NB4 (cell line): ENCODE data around the gene SIN3B.

Source experiments
- DNase-seq: peaks from one replicate; pipeline ENCODE4 v3.0.0; 2010; ENCODE audit warnings: low read depth
- H3K4me3 ChIP-seq: one replicate; pipeline ENCODE4 v1.5.1; 2011; ENCODE audit warnings: mild to moderate bottlenecking, low read depth, low read length, moderate library complexity
- MYC ChIP-seq: IDR thresholded peaks from 2 replicates; pipeline ENCODE4 v1.6.1; 2011; ENCODE audit warnings: low read depth, low read length
- POLR2A ChIP-seq: IDR thresholded peaks from 2 replicates; pipeline ENCODE4 v1.6.1; 2011; ENCODE audit warnings: mild to moderate bottlenecking; ENCODE audit not compliant: insufficient read length; ENCODE audit errors: extremely low read depth
- TF ChIP-seq, protein P1 (sequence below): IDR thresholded peaks from 2 replicates; pipeline ENCODE4 v1.6.1; 2011; ENCODE audit warnings: low read depth, low read length
- TF ChIP-seq, protein P2 (sequence below): IDR thresholded peaks from one replicate; pipeline ENCODE4 v1.5.1; 2012; ENCODE audit warnings: low read depth, low read length

The SIN3B gene

DNA sequence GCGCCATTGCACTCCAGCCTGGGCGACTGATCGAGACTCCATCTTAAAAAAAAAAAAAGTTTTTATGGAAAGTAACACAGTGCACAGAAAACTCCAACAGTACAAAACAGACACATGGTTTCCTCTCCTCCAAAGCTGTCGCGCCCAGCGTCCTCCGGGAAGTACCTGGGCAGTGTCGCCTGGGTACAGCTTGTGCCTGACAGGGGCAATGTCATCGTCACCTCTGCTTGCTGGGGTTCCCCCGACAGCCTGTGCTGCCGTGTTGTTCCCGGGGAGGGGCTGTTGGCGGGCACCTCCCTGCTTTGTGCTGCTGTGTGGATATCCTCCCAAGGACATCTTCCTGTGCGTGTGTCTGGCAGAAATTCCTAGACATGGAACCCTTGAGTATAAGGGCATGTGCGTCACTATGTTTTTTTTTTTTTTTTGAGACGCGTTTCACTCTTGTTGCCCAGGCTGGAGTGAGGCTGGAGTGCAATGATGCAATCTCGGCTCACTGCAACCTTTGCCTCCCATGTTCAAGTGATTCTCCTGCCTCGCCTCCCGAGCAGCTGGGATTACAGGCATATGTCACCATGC, 57.2 kb downstream of the SIN3B start:
- no peak overlapping the region for H3K4me3 ChIP-seq
- TF ChIP-seq MYC (no peak), POLR2A (no peak)
- TF ChIP-seq, protein P1, sequence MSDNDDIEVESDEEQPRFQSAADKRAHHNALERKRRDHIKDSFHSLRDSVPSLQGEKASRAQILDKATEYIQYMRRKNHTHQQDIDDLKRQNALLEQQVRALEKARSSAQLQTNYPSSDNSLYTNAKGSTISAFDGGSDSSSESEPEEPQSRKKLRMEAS: no peak
- peak; percentile 62 for DNase-seq

DNA sequence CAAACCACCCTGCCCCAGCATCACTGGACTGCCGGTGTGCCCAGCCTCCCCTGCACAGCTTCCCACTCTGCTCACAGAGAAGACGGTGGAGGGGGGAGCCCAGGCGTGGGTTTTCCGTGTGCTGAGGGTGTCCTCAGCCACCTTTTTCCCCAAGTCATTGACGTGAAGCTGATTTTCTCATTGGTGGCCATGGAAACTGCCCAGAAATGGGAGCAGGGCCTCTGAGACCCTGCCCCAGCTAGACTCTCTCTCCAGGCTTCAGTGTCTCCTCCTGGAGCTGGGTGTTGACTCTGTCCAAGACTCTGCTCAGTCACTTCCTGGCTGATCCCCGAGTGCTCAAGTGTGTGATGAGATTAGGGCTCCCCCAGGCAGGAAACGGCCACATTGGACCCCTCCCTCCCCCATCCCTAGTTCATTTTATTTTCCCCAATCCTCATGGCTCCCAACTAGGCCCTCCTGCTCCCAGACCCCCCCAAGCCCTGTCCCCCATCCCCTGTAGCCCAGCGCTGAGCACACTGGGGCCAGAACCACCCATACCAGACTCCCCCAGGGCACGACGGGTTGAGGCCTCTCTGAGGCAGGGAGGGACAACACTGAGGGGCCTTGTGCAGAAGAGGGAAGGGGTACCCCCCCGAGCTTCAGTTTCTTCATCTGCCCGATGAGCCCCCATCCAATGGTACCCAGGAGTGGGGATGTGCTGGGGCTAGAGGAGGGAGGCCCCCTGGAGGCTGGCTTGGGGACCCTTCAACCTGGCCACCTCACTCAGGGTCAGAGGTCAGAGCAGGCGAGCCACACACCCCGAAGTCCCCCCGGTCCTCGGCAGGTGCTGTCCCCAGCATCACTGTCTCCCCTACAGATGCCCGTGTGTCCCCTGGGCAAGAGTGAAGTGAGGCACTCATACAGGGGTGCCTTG, 58.4 kb downstream of the SIN3B start:
- peak; percentile 54 for DNase-seq

DNA sequence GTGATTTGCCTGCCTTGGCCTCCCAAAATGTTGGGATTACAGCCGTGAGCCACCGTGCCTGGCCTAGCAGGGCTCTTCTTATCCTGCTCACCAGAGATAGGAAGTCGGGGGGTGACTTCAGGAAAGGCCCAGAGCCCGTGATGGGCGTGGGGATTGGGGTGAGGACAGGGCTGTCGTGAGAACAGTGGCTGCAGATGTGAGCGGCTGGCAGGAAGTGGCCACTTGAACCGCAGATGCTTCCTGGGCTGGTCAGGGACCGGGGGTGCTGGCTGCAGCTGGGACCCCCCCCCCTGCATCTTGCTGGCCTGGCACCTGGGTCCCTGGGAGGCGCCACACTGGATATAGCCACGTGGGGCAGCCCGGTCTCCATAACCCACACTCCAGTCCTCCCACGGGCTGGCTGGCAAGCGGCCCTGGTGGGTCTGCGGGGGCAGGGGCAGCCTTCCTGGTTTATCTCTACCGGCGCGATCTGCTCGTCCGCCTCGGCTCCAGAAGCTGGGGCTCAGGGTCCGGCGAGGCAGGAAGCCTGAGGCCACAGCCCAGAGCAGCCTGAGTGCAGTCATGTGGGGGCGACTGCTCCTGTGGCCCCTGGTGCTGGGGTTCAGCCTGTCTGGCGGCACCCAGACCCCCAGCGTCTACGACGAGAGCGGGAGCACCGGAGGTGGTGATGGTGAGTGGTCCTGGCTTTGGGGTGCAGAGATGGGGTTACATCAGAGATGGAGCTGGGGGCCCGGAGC, 59.6 kb downstream of the SIN3B start, which contains the start of gene F2RL3:
TSS of gene F2RL3 (plus strand) at position 371 of the 737 bp plus-strand sequence. CDS start at position 562, 191 bp downstream.
- DNase-seq: peak; percentile 96

More for the DNA sequence above, 58.4 kb downstream of the SIN3B start:
- H3K4me3 ChIP-seq: no peak overlapping the region
- TF ChIP-seq POLR2A (no peak), MYC (no peak)
- TF ChIP-seq, protein P1: no peak
- TF ChIP-seq, protein P2, sequence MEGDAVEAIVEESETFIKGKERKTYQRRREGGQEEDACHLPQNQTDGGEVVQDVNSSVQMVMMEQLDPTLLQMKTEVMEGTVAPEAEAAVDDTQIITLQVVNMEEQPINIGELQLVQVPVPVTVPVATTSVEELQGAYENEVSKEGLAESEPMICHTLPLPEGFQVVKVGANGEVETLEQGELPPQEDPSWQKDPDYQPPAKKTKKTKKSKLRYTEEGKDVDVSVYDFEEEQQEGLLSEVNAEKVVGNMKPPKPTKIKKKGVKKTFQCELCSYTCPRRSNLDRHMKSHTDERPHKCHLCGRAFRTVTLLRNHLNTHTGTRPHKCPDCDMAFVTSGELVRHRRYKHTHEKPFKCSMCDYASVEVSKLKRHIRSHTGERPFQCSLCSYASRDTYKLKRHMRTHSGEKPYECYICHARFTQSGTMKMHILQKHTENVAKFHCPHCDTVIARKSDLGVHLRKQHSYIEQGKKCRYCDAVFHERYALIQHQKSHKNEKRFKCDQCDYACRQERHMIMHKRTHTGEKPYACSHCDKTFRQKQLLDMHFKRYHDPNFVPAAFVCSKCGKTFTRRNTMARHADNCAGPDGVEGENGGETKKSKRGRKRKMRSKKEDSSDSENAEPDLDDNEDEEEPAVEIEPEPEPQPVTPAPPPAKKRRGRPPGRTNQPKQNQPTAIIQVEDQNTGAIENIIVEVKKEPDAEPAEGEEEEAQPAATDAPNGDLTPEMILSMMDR: no peak

DNA sequence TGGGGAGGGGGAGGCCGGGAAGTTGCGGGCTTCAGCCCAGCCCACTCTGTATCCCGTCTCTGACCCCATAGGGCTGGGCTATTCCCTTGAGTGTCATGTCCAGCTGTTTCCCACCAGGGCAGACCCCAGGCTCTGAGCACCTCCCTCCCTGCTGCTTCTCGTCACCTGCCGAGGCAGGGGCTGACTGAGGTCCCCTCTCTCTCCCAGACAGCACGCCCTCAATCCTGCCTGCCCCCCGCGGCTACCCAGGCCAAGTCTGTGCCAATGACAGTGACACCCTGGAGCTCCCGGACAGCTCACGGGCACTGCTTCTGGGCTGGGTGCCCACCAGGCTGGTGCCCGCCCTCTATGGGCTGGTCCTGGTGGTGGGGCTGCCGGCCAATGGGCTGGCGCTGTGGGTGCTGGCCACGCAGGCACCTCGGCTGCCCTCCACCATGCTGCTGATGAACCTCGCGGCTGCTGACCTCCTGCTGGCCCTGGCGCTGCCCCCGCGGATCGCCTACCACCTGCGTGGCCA, 60.2 kb downstream of the SIN3B start:
- DNase-seq: no peak
- TF ChIP-seq, protein P1: no peak; the same call in 1 of the 2 replicates
- TF ChIP-seq POLR2A (no peak), MYC (no peak)
- TF ChIP-seq, protein P2: no peak
- peak overlapping the region; percentile 56 for H3K4me3 ChIP-seq

More for the DNA sequence above, 59.6 kb downstream of the SIN3B start, which contains the start of gene F2RL3:
- TF ChIP-seq MYC (peak; percentile 63; the same call in 1 of the 2 replicates), POLR2A (no peak)
- TF ChIP-seq, protein P1: peak; percentile 84
- TF ChIP-seq, protein P2: no peak
- H3K4me3 ChIP-seq: peak within 1 kb of the TSS; percentile 56

DNA sequence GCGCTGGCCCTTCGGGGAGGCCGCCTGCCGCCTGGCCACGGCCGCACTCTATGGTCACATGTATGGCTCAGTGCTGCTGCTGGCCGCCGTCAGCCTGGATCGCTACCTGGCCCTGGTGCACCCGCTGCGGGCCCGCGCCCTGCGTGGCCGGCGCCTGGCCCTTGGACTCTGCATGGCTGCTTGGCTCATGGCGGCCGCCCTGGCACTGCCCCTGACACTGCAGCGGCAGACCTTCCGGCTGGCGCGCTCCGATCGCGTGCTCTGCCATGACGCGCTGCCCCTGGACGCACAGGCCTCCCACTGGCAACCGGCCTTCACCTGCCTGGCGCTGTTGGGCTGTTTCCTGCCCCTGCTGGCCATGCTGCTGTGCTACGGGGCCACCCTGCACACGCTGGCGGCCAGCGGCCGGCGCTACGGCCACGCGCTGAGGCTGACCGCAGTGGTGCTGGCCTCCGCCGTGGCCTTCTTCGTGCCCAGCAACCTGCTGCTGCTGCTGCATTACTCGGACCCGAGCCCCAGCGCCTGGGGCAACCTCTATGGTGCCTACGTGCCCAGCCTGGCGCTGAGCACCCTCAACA, 60.8 kb downstream of the SIN3B start:
- TF ChIP-seq POLR2A: no peak
- DNase-seq: no peak
- no peak overlapping the region for H3K4me3 ChIP-seq

DNA sequence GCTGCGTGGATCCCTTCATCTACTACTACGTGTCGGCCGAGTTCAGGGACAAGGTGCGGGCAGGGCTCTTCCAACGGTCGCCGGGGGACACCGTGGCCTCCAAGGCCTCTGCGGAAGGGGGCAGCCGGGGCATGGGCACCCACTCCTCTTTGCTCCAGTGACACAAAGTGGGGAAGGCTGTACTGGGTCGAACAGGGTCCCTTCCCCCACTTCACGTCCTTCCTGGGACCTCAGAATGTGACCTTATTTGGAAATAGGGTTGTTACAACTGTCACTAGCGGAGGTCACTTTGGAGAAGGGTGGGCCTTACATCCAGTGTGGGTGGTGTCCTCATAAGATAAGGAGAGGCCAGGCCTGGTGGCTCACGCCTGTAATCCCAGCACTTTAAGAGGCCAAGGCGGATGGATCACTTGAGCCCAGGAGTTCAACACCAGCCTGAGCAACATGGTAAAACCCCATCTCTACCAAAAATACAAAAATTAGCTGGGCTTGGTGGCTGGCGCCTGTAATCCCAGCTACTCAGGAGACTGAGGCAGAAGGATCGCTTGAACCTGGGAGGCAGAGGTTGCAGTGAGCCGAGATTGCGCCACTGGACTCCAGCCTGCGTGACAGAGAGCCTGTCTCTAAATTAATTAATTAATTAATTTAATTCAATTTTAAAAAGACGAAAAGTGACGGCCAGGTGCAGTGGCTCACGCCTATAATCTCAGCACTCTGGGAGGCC, 61.4 kb downstream of the SIN3B start:
- H3K4me3 ChIP-seq: no peak overlapping the region
- TF ChIP-seq MYC (no peak), POLR2A (no peak)
- TF ChIP-seq, protein P1: no peak
- TF ChIP-seq, protein P2: no peak
- DNase-seq: peak; percentile 42
